ENCODE data around the gene HTD2.

HTD2 gene

GRCh38 chr3:58296269-58296668, 10.1 kb upstream of the HTD2 start:
- TF ChIP-seq SIN3A (IDR thresholded peaks at IDR 0.05; ENCODE audit: borderline replicate concordance, insufficient read depth, low read length), result no peak
- TF ChIP-seq FOXP2 (optimal IDR thresholded peaks at IDR 0.05; ENCODE audit: borderline replicate concordance, extremely low read depth, extremely low read length, insufficient read depth), result no peak
- no peak for TF ChIP-seq REST (IDR thresholded peaks at IDR 0.05; ENCODE audit: insufficient read depth in 1 of 2, low read depth in 2 of 2, low read length in 2 of 2)
- TF ChIP-seq POLR2AphosphoS5 (IDR thresholded peaks at IDR 0.05; ENCODE audit: low read depth, low read length), result no peak
- TF ChIP-seq TAF1 (IDR thresholded peaks at IDR 0.05; ENCODE audit: borderline replicate concordance, insufficient read depth, low read length), result no peak

- no peak for TF ChIP-seq TAF1 (IDR thresholded peaks at IDR 0.05; ENCODE audit: borderline replicate concordance, insufficient read depth, low read length)
- TF ChIP-seq FOXP2 (optimal IDR thresholded peaks at IDR 0.05; ENCODE audit: borderline replicate concordance, extremely low read depth, extremely low read length, insufficient read depth), result no peak
- no peak for TF ChIP-seq SIN3A (IDR thresholded peaks at IDR 0.05; ENCODE audit: borderline replicate concordance, insufficient read depth, low read length)
- no peak for TF ChIP-seq REST (IDR thresholded peaks at IDR 0.05; ENCODE audit: insufficient read depth in 1 of 2, low read depth in 2 of 2, low read length in 2 of 2)
- no peak for TF ChIP-seq POLR2AphosphoS5 (IDR thresholded peaks at IDR 0.05; ENCODE audit: low read depth, low read length)
Observed at GRCh38 chr3:58296843-58297242, 9.5 kb upstream of the HTD2 start.

- no peak for TF ChIP-seq FOXP2 (optimal IDR thresholded peaks at IDR 0.05; ENCODE audit: borderline replicate concordance, extremely low read depth, extremely low read length, insufficient read depth)
- no peak for TF ChIP-seq TAF1 (IDR thresholded peaks at IDR 0.05; ENCODE audit: borderline replicate concordance, insufficient read depth, low read length)
- TF ChIP-seq SIN3A (IDR thresholded peaks at IDR 0.05; ENCODE audit: borderline replicate concordance, insufficient read depth, low read length), result no peak
- no peak for TF ChIP-seq REST (IDR thresholded peaks at IDR 0.05; ENCODE audit: insufficient read depth in 1 of 2, low read depth in 2 of 2, low read length in 2 of 2)
Observed at GRCh38 chr3:58298190-58298589, 8.1 kb upstream of the HTD2 start.

- no peak for TF ChIP-seq POLR2AphosphoS5 (IDR thresholded peaks at IDR 0.05; ENCODE audit: low read depth, low read length)
- TF ChIP-seq FOXP2 (optimal IDR thresholded peaks at IDR 0.05; ENCODE audit: borderline replicate concordance, extremely low read depth, extremely low read length, insufficient read depth), result no peak
- no peak for TF ChIP-seq SIN3A (IDR thresholded peaks at IDR 0.05; ENCODE audit: borderline replicate concordance, insufficient read depth, low read length)
- no peak for TF ChIP-seq REST (IDR thresholded peaks at IDR 0.05; ENCODE audit: insufficient read depth in 1 of 2, low read depth in 2 of 2, low read length in 2 of 2)
- TF ChIP-seq TAF1 (IDR thresholded peaks at IDR 0.05; ENCODE audit: borderline replicate concordance, insufficient read depth, low read length), result no peak
Observed at GRCh38 chr3:58299075-58299474, 7.2 kb upstream of the HTD2 start.
